ENCODE results near the gene IRGC.

DNA sequence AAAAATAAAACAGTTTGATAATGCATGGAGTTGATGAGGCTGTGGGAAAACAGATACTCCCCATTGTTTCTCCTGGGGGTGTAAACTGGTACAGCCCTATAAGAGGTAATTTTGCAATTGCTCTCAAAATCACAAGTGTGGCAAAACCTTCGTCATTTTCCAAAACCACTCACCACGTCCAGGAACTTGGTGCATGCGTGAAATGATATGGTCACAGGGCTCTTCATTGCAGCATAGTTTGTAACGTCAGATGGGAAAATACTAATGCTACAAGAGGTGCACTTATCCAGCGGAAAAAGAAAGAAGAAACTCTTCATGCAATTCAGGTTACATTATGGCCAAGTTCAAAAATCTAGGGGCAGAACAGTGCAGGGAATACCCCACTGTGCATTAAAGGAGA, 34.1 kb upstream of the IRGC start:
- TF ChIP-seq EZH2 (IDR thresholded peaks at IDR 0.05; ENCODE audit: borderline replicate concordance, low read length): no peak
- TF ChIP-seq, protein P1, sequence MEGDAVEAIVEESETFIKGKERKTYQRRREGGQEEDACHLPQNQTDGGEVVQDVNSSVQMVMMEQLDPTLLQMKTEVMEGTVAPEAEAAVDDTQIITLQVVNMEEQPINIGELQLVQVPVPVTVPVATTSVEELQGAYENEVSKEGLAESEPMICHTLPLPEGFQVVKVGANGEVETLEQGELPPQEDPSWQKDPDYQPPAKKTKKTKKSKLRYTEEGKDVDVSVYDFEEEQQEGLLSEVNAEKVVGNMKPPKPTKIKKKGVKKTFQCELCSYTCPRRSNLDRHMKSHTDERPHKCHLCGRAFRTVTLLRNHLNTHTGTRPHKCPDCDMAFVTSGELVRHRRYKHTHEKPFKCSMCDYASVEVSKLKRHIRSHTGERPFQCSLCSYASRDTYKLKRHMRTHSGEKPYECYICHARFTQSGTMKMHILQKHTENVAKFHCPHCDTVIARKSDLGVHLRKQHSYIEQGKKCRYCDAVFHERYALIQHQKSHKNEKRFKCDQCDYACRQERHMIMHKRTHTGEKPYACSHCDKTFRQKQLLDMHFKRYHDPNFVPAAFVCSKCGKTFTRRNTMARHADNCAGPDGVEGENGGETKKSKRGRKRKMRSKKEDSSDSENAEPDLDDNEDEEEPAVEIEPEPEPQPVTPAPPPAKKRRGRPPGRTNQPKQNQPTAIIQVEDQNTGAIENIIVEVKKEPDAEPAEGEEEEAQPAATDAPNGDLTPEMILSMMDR (conservative IDR thresholded peaks at IDR 0.05 in 1 of 2, IDR thresholded peaks at IDR 0.05 in 1 of 2; ENCODE audit: extremely low read depth in 1 of 2, insufficient read depth in 1 of 2, low read depth in 1 of 2, low read length in 2 of 2): no peak

All from mammary epithelial cell (primary cell).